PC-9 (cell line): Measurements from ENCODE around the gene NR6A1. TPM values are rescaled to one million over a fixed set of nuclear protein-coding genes. Genes with fewer than 3 reads are reported as not detected.

Experiments
- BruUV-seq: library from RNA; stranded (reverse); fragments of 400-500 nt; replicated peaks from 2 replicates; lab custom pipeline; 2021; lab: Mats Ljungman, UMichigan
- CTCF ChIA-PET: fragments of 300-600 bp; sonication (Branson Sonifier 250); formaldehyde crosslinking; loops from one replicate; lab custom pipeline; 2022; ENCODE audit warnings: antibody characterized with exemption; lab: Charles Lee
- POLR2A ChIA-PET: fragments of 300-600 bp; sonication (Branson Sonifier 250); formaldehyde crosslinking; loops from one replicate; lab custom pipeline; 2022; ENCODE audit warnings: antibody characterized with exemption; ENCODE audit not compliant: unreplicated experiment; lab: Charles Lee
- DNase-seq, 2 experiments: peaks; one replicate each; pipeline versions ENCODE4 v3.0.0 to v3.0.0-alpha.2; 2015 to 2022; ENCODE audit warnings: mixed read lengths in 1 of 2
- H2AFZ ChIP-seq: fragments of 200-600 bp; sonication (generic); 2 replicates; pipeline ENCODE4 v1.8.1; 2017; ENCODE audit warnings: antibody characterized with exemption
- H3F3A ChIP-seq: fragments of 200-600 bp; sonication (generic); 2 replicates; pipeline ENCODE4 v1.8.1; 2017; ENCODE audit warnings: antibody characterized with exemption, mild to moderate bottlenecking, low read depth; ENCODE audit not compliant: insufficient read depth
- H3K27ac ChIP-seq: fragments of 200-600 bp; sonication (generic); 2 replicates; pipeline ENCODE4 v1.6.1; 2016; ENCODE audit warnings: mixed run types
- H3K27me3 ChIP-seq: fragments of 200-600 bp; sonication (generic); 2 replicates; pipeline ENCODE4 v1.6.1; 2016; ENCODE audit warnings: low read depth, mixed run types; ENCODE audit not compliant: insufficient read depth
- H3K36me3 ChIP-seq: fragments of 200-600 bp; sonication (generic); 2 replicates; pipeline ENCODE4 v1.6.1; 2016; ENCODE audit warnings: low read depth, mixed run types
- H3K4me1 ChIP-seq: fragments of 200-600 bp; sonication (generic); replicated peaks from 2 replicates; pipeline ENCODE4 v1.6.1; 2016; ENCODE audit warnings: mixed run types; ENCODE audit not compliant: insufficient read depth
- H3K4me2 ChIP-seq: fragments of 200-600 bp; sonication (generic); 2 replicates; pipeline ENCODE4 v1.6.1; 2017; ENCODE audit warnings: mixed run types
- H3K4me3 ChIP-seq: fragments of 200-600 bp; sonication (generic); 2 replicates; pipeline ENCODE4 v1.6.1; 2016; ENCODE audit warnings: mixed run types
- H3K79me2 ChIP-seq: fragments of 200-600 bp; sonication (generic); 2 replicates; pipeline ENCODE4 v1.6.1; 2017; ENCODE audit warnings: low read depth, mixed run types
- H3K9me2 ChIP-seq: fragments of 200-600 bp; sonication (generic); 2 replicates; pipeline ENCODE4 v1.8.1; 2017; ENCODE audit warnings: mild to moderate bottlenecking; ENCODE audit not compliant: insufficient read depth
- H3K9me3 ChIP-seq: fragments of 200-600 bp; sonication (generic); 2 replicates; pipeline ENCODE4 v1.8.1; 2016; ENCODE audit warnings: low read depth; ENCODE audit not compliant: insufficient read depth
- H4K20me1 ChIP-seq: fragments of 200-600 bp; sonication (generic); 2 replicates; pipeline ENCODE4 v1.8.1; 2017; ENCODE audit not compliant: insufficient read depth
- CTCF ChIP-seq: fragments of 200-600 bp; sonication (generic); conservative IDR thresholded peaks from 2 replicates; pipeline ENCODE4 v1.6.1; 2017; ENCODE audit warnings: mixed run types, antibody characterized with exemption, mild to moderate bottlenecking, moderate library complexity
- EZH2 ChIP-seq: fragments of 200-600 bp; sonication (generic); IDR thresholded peaks from 2 replicates; pipeline ENCODE4 v1.8.0; 2017; ENCODE audit warnings: antibody characterized with exemption, low read depth
- intact Hi-C: fragments of 100-400 bp; cut with micrococcal nuclease; formaldehyde crosslinking; loops from one replicate; pipeline ENCODE4 v1.10.0; 2022; ENCODE audit not compliant: unreplicated experiment
- total RNA-seq: library from RNA; stranded (reverse); gene quantifications from 2 replicates; pipeline ENCODE4 v1.2.3, GENCODE V29; 2021

NR6A1 gene
- total RNA-seq, 1 experiment from 2014 or later: 13.0 TPM

- BruUV-seq: no TSS peak
- Histone ChIP-seq H3K79me2 (peaks cover 80% of the 10 kb centered on the region), H3K9me3 (no peaks in the 10 kb centered on the region), H3K27me3 (no peaks in the 10 kb centered on the region), H3K9me2 (no peaks in the 10 kb centered on the region), H3F3A (peaks cover 26% of the 10 kb centered on the region), H3K36me3 (no peaks in the 10 kb centered on the region), H4K20me1 (no peaks in the 10 kb centered on the region), H2AFZ (no peak overlapping the region), H3K4me2 (no peak overlapping the region), H3K27ac (no peak overlapping the region), H3K4me1 (peaks cover 24% of the 10 kb centered on the region), H3K4me3 (no peak overlapping the region)
- POLR2A ChIA-PET: no interaction called here
- TF ChIP-seq CTCF: no peak
- no peak for TF ChIP-seq EZH2
- no peak for DNase-seq
- intact Hi-C loops: no loop called here
- CTCF ChIA-PET: no interaction called here
Observed at GRCh38 chr9:124663046-124663961, 107.8 kb downstream of the NR6A1 start.

- Histone ChIP-seq H4K20me1 (no peaks in the 10 kb centered on the region), H2AFZ (no peak overlapping the region), H3K9me3 (no peaks in the 10 kb centered on the region), H3K79me2 (peaks cover 78% of the 10 kb centered on the region), H3K4me2 (no peak overlapping the region), H3K27me3 (no peaks in the 10 kb centered on the region), H3K4me3 (no peak overlapping the region), H3K27ac (no peak overlapping the region), H3K4me1 (peaks cover 28% of the 10 kb centered on the region), H3K36me3 (no peaks in the 10 kb centered on the region), H3K9me2 (no peaks in the 10 kb centered on the region), H3F3A (peaks cover 32% of the 10 kb centered on the region)
- TF ChIP-seq CTCF: no peak
- TF ChIP-seq EZH2: no peak
- CTCF ChIA-PET: no interaction called here
- POLR2A ChIA-PET: interaction anchor here (0.6 kb wide), 1 partner anchor 25 kb away, joined by 7 read pairs; no protein-coding TSS in a partner anchor
- no TSS peak for BruUV-seq
- DNase-seq: no peak
- intact Hi-C loops: no loop called here
Observed at GRCh38 chr9:124662561-124662960, 108.5 kb downstream of the NR6A1 start.

- no peak overlapping the region for H2AFZ ChIP-seq
- H3K9me3 ChIP-seq: no peaks in the 10 kb centered on the region
- CTCF ChIA-PET: interaction anchor here (0.6 to 2.2 kb wide), 5 partner anchors 9 to 110 kb away, joined by 3 to 6 read pairs (median 3); no protein-coding TSS in a partner anchor
- H3K4me1 ChIP-seq: peaks cover 36% of the 10 kb centered on the region
- intact Hi-C loops: no loop called here
- peaks cover 78% of the 10 kb centered on the region for H3K79me2 ChIP-seq
- no peaks in the 10 kb centered on the region for H3K27me3 ChIP-seq
- peak overlapping the region; percentile 70; the same call in 1 of the 2 replicates for H3K4me3 ChIP-seq
- no peaks in the 10 kb centered on the region for H3K36me3 ChIP-seq
- no peaks in the 10 kb centered on the region for H4K20me1 ChIP-seq
- no TSS peak for BruUV-seq
- H3K4me2 ChIP-seq: peak overlapping the region; percentile 99
- TF ChIP-seq EZH2 (no peak), CTCF (no peak)
- H3K9me2 ChIP-seq: no peaks in the 10 kb centered on the region
- peak overlapping the region; percentile 94 for H3K27ac ChIP-seq
- POLR2A ChIA-PET: interaction anchor here (0.6 to 1.6 kb wide), 5 partner anchors 9 to 49 kb away, joined by 4 to 14 read pairs (median 5); no protein-coding TSS in a partner anchor
- DNase-seq: no peak
- peaks cover 37% of the 10 kb centered on the region for H3F3A ChIP-seq
Observed at GRCh38 chr9:124661271-124661670, 109.8 kb downstream of the NR6A1 start.
